H9 (cell line): ENCODE measurements around the gene WRAP73. TPM values are rescaled to one million over a fixed set of nuclear protein-coding genes. Genes with fewer than 3 reads are reported as not detected.

Experiments used
- DNase-seq: peaks from one replicate; pipeline ENCODE4 v3.0.0-alpha.2; 2017
- H2AFZ ChIP-seq: one replicate; pipeline ENCODE4 v1.6.1; 2013; ENCODE audit warnings: mild to moderate bottlenecking, low read length, control low read depth, moderate library complexity
- H2AK5ac ChIP-seq: 2 replicates; pipeline ENCODE4 v1.6.1; 2013; ENCODE audit warnings: low read length, control low read depth, mixed read lengths; ENCODE audit not compliant: insufficient read length
- H2BK120ac ChIP-seq: one replicate; pipeline ENCODE4 v1.6.1; 2013; ENCODE audit warnings: low read depth, mild to moderate bottlenecking, low read length, control low read depth, inconsistent platforms; ENCODE audit not compliant: poor library complexity, severe bottlenecking
- H2BK12ac ChIP-seq: 2 replicates; pipeline ENCODE4 v1.6.1; 2013; ENCODE audit warnings: low read length, control low read depth, mixed read lengths, low read depth; ENCODE audit not compliant: insufficient read length
- H2BK15ac ChIP-seq: 2 replicates; pipeline ENCODE4 v1.6.1; 2013; ENCODE audit warnings: low read depth, low read length, control low read depth
- H2BK20ac ChIP-seq: one replicate; pipeline ENCODE4 v1.6.1; 2013; ENCODE audit warnings: low read depth, mild to moderate bottlenecking, low read length, control low read depth, inconsistent platforms; ENCODE audit not compliant: poor library complexity, severe bottlenecking
- H2BK5ac ChIP-seq: 2 replicates; pipeline ENCODE4 v1.6.1; 2013; ENCODE audit warnings: low read length, control low read depth, mixed read lengths; ENCODE audit not compliant: insufficient read length
- H3K14ac ChIP-seq: 2 replicates; pipeline ENCODE4 v1.6.1; 2013; ENCODE audit warnings: low read length, control low read depth; ENCODE audit not compliant: insufficient read depth
- H3K18ac ChIP-seq: 2 replicates; pipeline ENCODE4 v1.6.1; 2013; ENCODE audit warnings: low read depth, mild to moderate bottlenecking, mixed read lengths, low read length, control low read depth; ENCODE audit not compliant: insufficient read length
- H3K23ac ChIP-seq: 2 replicates; pipeline ENCODE4 v1.6.1; 2013; ENCODE audit warnings: low read length, control low read depth, mixed read lengths, low read depth; ENCODE audit not compliant: insufficient read length
- H3K23me2 ChIP-seq: 2 replicates; pipeline ENCODE4 v1.6.1; 2013; ENCODE audit warnings: low read depth, mild to moderate bottlenecking, mixed read lengths, low read length, control low read depth; ENCODE audit not compliant: insufficient read length, poor library complexity, severe bottlenecking
- H3K27ac ChIP-seq: 2 replicates; pipeline ENCODE4 v1.5.1; 2013; ENCODE audit warnings: low read length, control low read depth, mixed read lengths, low read depth; ENCODE audit not compliant: insufficient read length
- H3K27me3 ChIP-seq: 2 replicates; pipeline ENCODE4 v1.6.1; 2013; ENCODE audit warnings: low read length, control low read depth, inconsistent platforms; ENCODE audit not compliant: insufficient read depth
- H3K4ac ChIP-seq: 2 replicates; pipeline ENCODE4 v1.6.1; 2013; ENCODE audit warnings: low read depth, mild to moderate bottlenecking, control low read depth, inconsistent platforms, low read length, moderate library complexity
- H3K4me1 ChIP-seq: 2 replicates; pipeline ENCODE4 v1.6.1; 2013; ENCODE audit warnings: low read length, control low read depth, inconsistent platforms; ENCODE audit not compliant: insufficient read depth
- H3K4me2 ChIP-seq: 2 replicates; pipeline ENCODE4 v1.6.1; 2013; ENCODE audit warnings: low read length, control low read depth, mixed read lengths; ENCODE audit not compliant: insufficient read length, insufficient read depth
- H3K56ac ChIP-seq: 2 replicates; pipeline ENCODE4 v1.6.1; 2013; ENCODE audit warnings: low read depth, mild to moderate bottlenecking, mixed read lengths, low read length, control low read depth; ENCODE audit not compliant: insufficient read length
- H3K79me1 ChIP-seq: 2 replicates; pipeline ENCODE4 v1.6.1; 2013; ENCODE audit warnings: low read depth, mild to moderate bottlenecking, moderate library complexity, low read length, control low read depth, inconsistent platforms; ENCODE audit not compliant: insufficient read depth, poor library complexity, severe bottlenecking
- H3K79me2 ChIP-seq: 2 replicates; pipeline ENCODE4 v1.6.1; 2013; ENCODE audit warnings: low read length, control low read depth, inconsistent platforms; ENCODE audit not compliant: insufficient read depth
- H3K9ac ChIP-seq: 2 replicates; pipeline ENCODE4 v1.6.1; 2013; ENCODE audit warnings: low read length, control low read depth, mixed read lengths; ENCODE audit not compliant: insufficient read length; ENCODE audit errors: extremely low read depth
- H3K9me3 ChIP-seq: one replicate; pipeline ENCODE4 v1.6.1; 2013; ENCODE audit warnings: low read depth, low read length, inconsistent platforms; ENCODE audit not compliant: control insufficient read depth
- H3T11ph ChIP-seq: one replicate; pipeline ENCODE4 v1.6.1; 2013; ENCODE audit warnings: mild to moderate bottlenecking, low read length, control low read depth, inconsistent platforms
- H4K20me1 ChIP-seq: one replicate; pipeline ENCODE4 v1.6.1; 2013; ENCODE audit not compliant: control insufficient read depth, insufficient read length, insufficient read depth
- H4K5ac ChIP-seq: 2 replicates; pipeline ENCODE4 v1.6.1; 2013; ENCODE audit warnings: low read depth, mild to moderate bottlenecking, mixed read lengths, low read length, control low read depth; ENCODE audit not compliant: insufficient read length
- H4K8ac ChIP-seq: replicated peaks from 2 replicates; pipeline ENCODE4 v1.6.1; 2013; ENCODE audit warnings: low read length, control low read depth, mixed read lengths, low read depth; ENCODE audit not compliant: insufficient read length
- H4K91ac ChIP-seq: 2 replicates; pipeline ENCODE4 v1.6.1; 2013; ENCODE audit warnings: low read depth, mild to moderate bottlenecking, moderate library complexity, mixed read lengths, low read length, control low read depth; ENCODE audit not compliant: insufficient read length
- H3K27ac Mint-ChIP-seq, 3 experiments: 2 replicates in 2 of 3; 3 replicates in 1 of 3; pipeline ENCODE4 v1.8.0; 2020 to 2021; ENCODE audit warnings: mixed read lengths in 3 of 3, mild to moderate bottlenecking in 1 of 3, moderate library complexity in 1 of 3
- H3K27me3 Mint-ChIP-seq: 2 replicates; pipeline ENCODE4 v1.8.0; 2021; ENCODE audit warnings: low read depth, mild to moderate bottlenecking, moderate library complexity, mixed read lengths
- H3K36me3 Mint-ChIP-seq, 3 experiments: 2 replicates in 2 of 3; 3 replicates in 1 of 3; pipeline ENCODE4 v1.8.0; 2020 to 2021; ENCODE audit warnings: low read depth in 3 of 3, mixed read lengths in 3 of 3; ENCODE audit not compliant: insufficient read depth in 1 of 3
- H3K4me1 Mint-ChIP-seq, 2 experiments: 2 replicates each; pipeline ENCODE4 v1.8.0; 2020; ENCODE audit warnings: mixed read lengths in 2 of 2
- H3K4me3 Mint-ChIP-seq, 2 experiments: 2 replicates in 1 of 2; 3 replicates in 1 of 2; pipeline ENCODE4 v1.8.0; 2020 to 2021; ENCODE audit warnings: mild to moderate bottlenecking in 2 of 2, mixed read lengths in 2 of 2, moderate library complexity in 1 of 2
- H3K9me3 Mint-ChIP-seq, 2 experiments: 2 replicates in 1 of 2; 3 replicates in 1 of 2; pipeline ENCODE4 v1.8.0; 2020; ENCODE audit warnings: mild to moderate bottlenecking in 2 of 2, mixed read lengths in 2 of 2, moderate library complexity in 1 of 2
- WGBS: extraction: QIAGEN DNeasy Blood & Tissue Kit; methylation state at CpG from one replicate; pipeline ENCODE4 v1.1.7; 2013; ENCODE audit warnings: missing lambda C conversion rate, low lambda C conversion rate, mixed read lengths; ENCODE audit not compliant: insufficient read length; ENCODE audit errors: extremely low coverage; 5-methylcytosine and 5-hydroxymethylcytosine counted together
- total RNA-seq: library from RNA; stranded (reverse); gene quantifications from 2 replicates; pipeline ENCODE4 v1.2.1, GENCODE V29; 2021
- TF ChIP-seq, protein P1 (sequence below): fragments of 200-600 bp; sonication (generic); conservative IDR thresholded peaks from 3 replicates; pipeline ENCODE4 v1.8.0; 2021; ENCODE audit warnings: antibody characterized with exemption, mild to moderate bottlenecking

WRAP73 gene
- total RNA-seq, 1 experiment from 2014 or later: 28.4 TPM

GRCh38 chr1:3651026-3651929 is 1.4 kb upstream of the WRAP73 start:
- H3K79me2 ChIP-seq: peaks cover 3% of the 10 kb centered on the region; the same call in 1 of the 2 replicates
- Mint-ChIP-seq H3K9me3 (peaks cover 0 to 2% of the 10 kb centered on the region in 2 experiments; a peak in 1 of 5 replicates), H3K27me3 (peaks cover 59% of the 10 kb centered on the region), H3K27ac (no peak overlapping the region), H3K4me1 (peaks cover 15 to 17% of the 10 kb centered on the region in 2 experiments), H3K36me3 (peaks cover 0 to 13% (median 6%) of the 10 kb centered on the region in 3 experiments; a peak in 6 of 7 replicates), H3K4me3 (peak overlapping the region; percentile 64 to 85)
- peaks cover 40% of the 10 kb centered on the region for H3K27me3 ChIP-seq
- H2BK120ac ChIP-seq: no peak overlapping the region
- H2AFZ ChIP-seq: no peak overlapping the region
- no peaks in the 10 kb centered on the region for H3K9me3 ChIP-seq
- H3K4ac ChIP-seq: no peak overlapping the region
- no peaks in the 10 kb centered on the region for H3K4me1 ChIP-seq
- no peak overlapping the region for H2BK15ac ChIP-seq
- no peak overlapping the region for H3K56ac ChIP-seq
- no peak overlapping the region for H2AK5ac ChIP-seq
- H3K79me1 ChIP-seq: no peaks in the 10 kb centered on the region
- H4K8ac ChIP-seq: no peak overlapping the region
- no peak overlapping the region for H2BK20ac ChIP-seq
- no peak overlapping the region for H3K9ac ChIP-seq
- H4K20me1 ChIP-seq: no peaks in the 10 kb centered on the region
- H3K4me2 ChIP-seq: peak overlapping the region; percentile 65
- H3K14ac ChIP-seq: no peak overlapping the region; the same call in 1 of the 2 replicates
- TF ChIP-seq, protein P1, sequence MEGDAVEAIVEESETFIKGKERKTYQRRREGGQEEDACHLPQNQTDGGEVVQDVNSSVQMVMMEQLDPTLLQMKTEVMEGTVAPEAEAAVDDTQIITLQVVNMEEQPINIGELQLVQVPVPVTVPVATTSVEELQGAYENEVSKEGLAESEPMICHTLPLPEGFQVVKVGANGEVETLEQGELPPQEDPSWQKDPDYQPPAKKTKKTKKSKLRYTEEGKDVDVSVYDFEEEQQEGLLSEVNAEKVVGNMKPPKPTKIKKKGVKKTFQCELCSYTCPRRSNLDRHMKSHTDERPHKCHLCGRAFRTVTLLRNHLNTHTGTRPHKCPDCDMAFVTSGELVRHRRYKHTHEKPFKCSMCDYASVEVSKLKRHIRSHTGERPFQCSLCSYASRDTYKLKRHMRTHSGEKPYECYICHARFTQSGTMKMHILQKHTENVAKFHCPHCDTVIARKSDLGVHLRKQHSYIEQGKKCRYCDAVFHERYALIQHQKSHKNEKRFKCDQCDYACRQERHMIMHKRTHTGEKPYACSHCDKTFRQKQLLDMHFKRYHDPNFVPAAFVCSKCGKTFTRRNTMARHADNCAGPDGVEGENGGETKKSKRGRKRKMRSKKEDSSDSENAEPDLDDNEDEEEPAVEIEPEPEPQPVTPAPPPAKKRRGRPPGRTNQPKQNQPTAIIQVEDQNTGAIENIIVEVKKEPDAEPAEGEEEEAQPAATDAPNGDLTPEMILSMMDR: no peak
- DNase-seq: peak; percentile 67
- no peak overlapping the region for H3K27ac ChIP-seq
- peaks cover 28% of the 10 kb centered on the region for H3K23me2 ChIP-seq
- no peak overlapping the region for H3T11ph ChIP-seq
- no CpG with 5 or more reads among the region's 83 CpGs for WGBS
- H4K91ac ChIP-seq: no peak overlapping the region
- H3K18ac ChIP-seq: no peak overlapping the region
- no peak overlapping the region for H2BK5ac ChIP-seq
- no peak overlapping the region for H4K5ac ChIP-seq
- no peak overlapping the region for H2BK12ac ChIP-seq
- no peak overlapping the region for H3K23ac ChIP-seq
